Fibroblast of lung (primary cell): ENCODE results near the gene INPP4A.

Source experiments
- CTCF ChIP-seq, 2 donors: IDR thresholded peaks in 1 of 2; conservative IDR thresholded peaks in 1 of 2; 1 replicate in 1 of 2; 2 replicates in 1 of 2; pipeline ENCODE4 v1.5.1; 2011 to 2012; ENCODE audit warnings: low read length in 2 of 2, control low read depth in 1 of 2, inconsistent platforms in 1 of 2, low read depth in 1 of 2, mild to moderate bottlenecking in 1 of 2
- EZH2 ChIP-seq: IDR thresholded peaks from 2 replicates; pipeline ENCODE4 v1.5.1; 2012; ENCODE audit warnings: low read length, control low read depth, mild to moderate bottlenecking; ENCODE audit errors: missing control alignments

- TF ChIP-seq EZH2 (no peak), CTCF (conservative IDR thresholded peaks at IDR 0.05 in 1 of 2, IDR thresholded peaks at IDR 0.05 in 1 of 2; ENCODE audit: low read depth in 1 of 2, low read length in 2 of 2) (no peak)
These were observed 83.7 kb downstream of the INPP4A start for GRCh38 chr2:98528349-98528748.
